Kasumi-1 (cell line): ENCODE data around the gene DAP3.
A peak's percentile ranks its signal among the peaks of the same experiment; 100 is the strongest.
"Not testable (repeated sequence)": the region's sequence is repeated elsewhere in the genome, so short reads cannot be mapped to it uniquely, and the experiment has no call there.

Experiments used
- DNase-seq, 2 experiments: peaks; one replicate each; lab custom pipeline; 2025; lab: John Stamatoyannopoulos, UW

Gene DAP3

GRCh38 chr1:155719703-155720102 lies 30.8 kb downstream of the DAP3 start:
- no peak for DNase-seq

GRCh38 chr1:155725142-155725541 lies 36.3 kb downstream of the DAP3 start:
- DNase-seq: no peak

GRCh38 chr1:155729031-155729898 lies 40.4 kb downstream of the DAP3 start:
- peak; percentile 81 to 84 for DNase-seq

- no peak for DNase-seq
These were observed 52.1 kb downstream of the DAP3 start for GRCh38 chr1:155740995-155741394.

GRCh38 chr1:155741908-155742307 lies 53.0 kb downstream of the DAP3 start:
- no peak for DNase-seq

GRCh38 chr1:155744711-155745283 lies 55.9 kb downstream of the DAP3 start:
- DNase-seq: no peak

GRCh38 chr1:155745284-155746228 lies 56.7 kb downstream of the DAP3 start:
- DNase-seq: peak; percentile 95 to 99

- DNase-seq: not testable (repeated sequence)
These were observed 58.7 kb downstream of the DAP3 start for GRCh38 chr1:155747586-155747985.

GRCh38 chr1:155748141-155748540 lies 59.2 kb downstream of the DAP3 start:
- not testable (repeated sequence) for DNase-seq

- DNase-seq: not testable (repeated sequence)
These were observed 70.1 kb downstream of the DAP3 start for GRCh38 chr1:155759017-155759416.

GRCh38 chr1:155759966-155760630 lies 71.2 kb downstream of the DAP3 start:
- no peak for DNase-seq

- DNase-seq: no peak
These were observed 72.0 kb downstream of the DAP3 start for GRCh38 chr1:155760751-155761475.

- no peak for DNase-seq
These were observed 73.0 kb downstream of the DAP3 start for GRCh38 chr1:155761736-155762405.

GRCh38 chr1:155763090-155763815 lies 74.4 kb downstream of the DAP3 start:
- peak; percentile 13 to 36 for DNase-seq

- peak; percentile 82 to 86 for DNase-seq
These were observed 75.1 kb downstream of the DAP3 start for GRCh38 chr1:155763989-155764388.

GRCh38 chr1:155767399-155767989 lies 78.6 kb downstream of the DAP3 start:
- not testable (repeated sequence) for DNase-seq

GRCh38 chr1:155769257-155769656 lies 80.4 kb downstream of the DAP3 start:
- no peak for DNase-seq

- no peak for DNase-seq
These were observed 84.3 kb downstream of the DAP3 start for GRCh38 chr1:155773221-155773620.

GRCh38 chr1:155776414-155776813 lies 87.5 kb downstream of the DAP3 start:
- DNase-seq: no peak
